Epithelial cell of proximal tubule (primary cell): ENCODE data around the gene PPFIBP2. TPM values are rescaled to one million over a fixed set of nuclear protein-coding genes. Genes with fewer than 3 reads are reported as not detected.

Source experiments
- DNase-seq: peaks from one replicate; pipeline ENCODE4 v3.0.0-alpha.2; 2011; ENCODE audit warnings: low read depth
- H3K4me3 ChIP-seq: 2 replicates; pipeline ENCODE4 v1.5.1; 2011; ENCODE audit warnings: low read depth, mild to moderate bottlenecking, low read length
- CTCF ChIP-seq: conservative IDR thresholded peaks from 2 replicates; pipeline ENCODE4 v1.5.1; 2012; ENCODE audit warnings: low read depth, mild to moderate bottlenecking, low read length
- total RNA-seq: library from RNA; depleted of rRNA; stranded (reverse); fragments of >200 nt; gene quantifications from 2 replicates; pipeline ENCODE4 v1.2.3, GENCODE V29; 2015

PPFIBP2 gene
- total RNA-seq: 1.6 and 1.7 TPM in 2 replicates

GRCh38 chr11:7513234-7514098 lies at the start of gene PPFIBP2:
Gene PPFIBP2 (plus strand): TSS chr11:7513999. CDS start chr11:7549476, 35,477 bp downstream.
- peak within 1 kb of the TSS; percentile 88 for H3K4me3 ChIP-seq
- peak; percentile 27 for DNase-seq
- peak; percentile 82 for TF ChIP-seq CTCF

- no peak for TF ChIP-seq CTCF
- DNase-seq: no peak
- no peak overlapping the region for H3K4me3 ChIP-seq
These were observed 46.1 kb upstream of the PPFIBP2 start for GRCh38 chr11:7467652-7468051.

- DNase-seq: no peak
- no peak overlapping the region for H3K4me3 ChIP-seq
- TF ChIP-seq CTCF: no peak
These were observed 44.4 kb upstream of the PPFIBP2 start for GRCh38 chr11:7469351-7469865.

- DNase-seq: no peak
- H3K4me3 ChIP-seq: no peak overlapping the region
- no peak for TF ChIP-seq CTCF
These were observed 42.7 kb upstream of the PPFIBP2 start for GRCh38 chr11:7471071-7471470.

GRCh38 chr11:7473717-7474116 lies 40.1 kb upstream of the PPFIBP2 start:
- no peak overlapping the region for H3K4me3 ChIP-seq
- no peak for DNase-seq
- TF ChIP-seq CTCF: no peak

- no peak for DNase-seq
- no peak overlapping the region for H3K4me3 ChIP-seq
- no peak for TF ChIP-seq CTCF
These were observed 33.7 kb upstream of the PPFIBP2 start for GRCh38 chr11:7480113-7480512.
